Measurements from ENCODE around the gene FGFBP2. TPM values are rescaled to one million over a fixed set of nuclear protein-coding genes. Genes with fewer than 3 reads are reported as not detected.

Gene FGFBP2
- total and polyA plus RNA-seq, 10 donors: 0.47 to 16.8 (median 4.2) TPM

GRCh38 chr4:15982842-15983524 lies 20.0 kb upstream of the FGFBP2 start:
- peaks cover 0 to 16% (median 0%) of the 10 kb centered on the region in 6 donors for H3K4me1 ChIP-seq
- H3K27ac ChIP-seq: no peak overlapping the region
- H3K4me3 ChIP-seq: no peak overlapping the region
- no peaks in the 10 kb centered on the region for H3K9me3 ChIP-seq
- no peaks in the 10 kb centered on the region for H3K27me3 ChIP-seq (replicated peaks in 1 of 7)
- 85 to 92% (median 89%) methylated on average over 8 of the region's 8 CpGs for WGBS, 5 donors
- TF ChIP-seq POLR2A (IDR thresholded peaks at IDR 0.05) (no peak), POLR2AphosphoS5 (IDR thresholded peaks at IDR 0.05) (no peak)
- TF ChIP-seq, protein P1, sequence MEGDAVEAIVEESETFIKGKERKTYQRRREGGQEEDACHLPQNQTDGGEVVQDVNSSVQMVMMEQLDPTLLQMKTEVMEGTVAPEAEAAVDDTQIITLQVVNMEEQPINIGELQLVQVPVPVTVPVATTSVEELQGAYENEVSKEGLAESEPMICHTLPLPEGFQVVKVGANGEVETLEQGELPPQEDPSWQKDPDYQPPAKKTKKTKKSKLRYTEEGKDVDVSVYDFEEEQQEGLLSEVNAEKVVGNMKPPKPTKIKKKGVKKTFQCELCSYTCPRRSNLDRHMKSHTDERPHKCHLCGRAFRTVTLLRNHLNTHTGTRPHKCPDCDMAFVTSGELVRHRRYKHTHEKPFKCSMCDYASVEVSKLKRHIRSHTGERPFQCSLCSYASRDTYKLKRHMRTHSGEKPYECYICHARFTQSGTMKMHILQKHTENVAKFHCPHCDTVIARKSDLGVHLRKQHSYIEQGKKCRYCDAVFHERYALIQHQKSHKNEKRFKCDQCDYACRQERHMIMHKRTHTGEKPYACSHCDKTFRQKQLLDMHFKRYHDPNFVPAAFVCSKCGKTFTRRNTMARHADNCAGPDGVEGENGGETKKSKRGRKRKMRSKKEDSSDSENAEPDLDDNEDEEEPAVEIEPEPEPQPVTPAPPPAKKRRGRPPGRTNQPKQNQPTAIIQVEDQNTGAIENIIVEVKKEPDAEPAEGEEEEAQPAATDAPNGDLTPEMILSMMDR (IDR thresholded peaks at IDR 0.05 in 8 of 11, conservative IDR thresholded peaks at IDR 0.05 in 3 of 11): no peak
- intact Hi-C loops (cut with DNase I; ENCODE audit: low total_unique reads): no loop called here
- DNase-seq: no peak
- H3K36me3 ChIP-seq: no peaks in the 10 kb centered on the region

GRCh38 chr4:15976456-15977447 lies 13.8 kb upstream of the FGFBP2 start:
- 79 to 93% (median 84%) methylated on average over 7 of the region's 7 CpGs for WGBS, 5 donors
- Histone ChIP-seq H3K27me3 (replicated peaks in 1 of 7) (no peaks in the 10 kb centered on the region), H3K36me3 (no peaks in the 10 kb centered on the region), H3K9me3 (no peaks in the 10 kb centered on the region), H3K27ac (no peak overlapping the region), H3K4me3 (no peak overlapping the region), H3K4me1 (no peaks in the 10 kb centered on the region)
- DNase-seq: no peak
- intact Hi-C loops (cut with DNase I; ENCODE audit: low total_unique reads): no loop called here
- TF ChIP-seq, protein P1 (IDR thresholded peaks at IDR 0.05 in 8 of 11, conservative IDR thresholded peaks at IDR 0.05 in 3 of 11): no peak
- TF ChIP-seq POLR2A (IDR thresholded peaks at IDR 0.05) (no peak), POLR2AphosphoS5 (IDR thresholded peaks at IDR 0.05) (no peak)

DNA sequence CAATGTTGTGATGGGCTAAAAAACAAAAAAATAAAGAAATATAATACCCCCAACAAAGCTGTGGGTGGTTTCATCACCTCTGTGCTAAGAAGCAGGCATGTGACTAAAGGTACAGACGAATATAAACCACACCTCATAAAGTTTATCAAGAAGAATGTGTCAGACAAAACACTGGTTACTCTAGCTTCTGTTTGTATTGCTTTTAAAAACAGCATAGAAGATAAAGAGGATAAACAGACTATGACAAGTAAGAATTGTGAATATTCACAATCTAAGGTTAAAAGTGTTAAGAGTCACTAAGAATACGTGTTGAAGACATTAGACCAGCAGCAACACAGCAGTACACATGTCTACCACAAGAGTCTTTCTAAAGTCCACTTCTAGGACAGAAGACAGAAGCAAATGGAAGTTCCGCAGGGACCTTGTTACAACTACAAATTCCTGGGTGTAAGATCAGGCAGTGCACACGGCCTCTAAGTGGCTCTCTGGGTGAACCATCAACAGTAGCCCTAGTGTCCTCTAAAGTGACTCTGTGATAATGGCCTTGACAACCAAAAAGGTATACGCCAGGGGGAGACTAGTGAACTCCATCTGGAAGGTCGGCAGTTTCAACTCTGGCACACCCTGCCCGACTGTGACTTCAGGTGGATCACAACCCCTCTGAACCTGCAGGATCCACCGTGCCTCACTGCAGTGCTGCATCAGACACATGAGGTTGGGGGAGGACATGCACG lies 8.3 kb upstream of the FGFBP2 start:
- Histone ChIP-seq H3K9me3 (peaks cover 0 to 4% (median 0%) of the 10 kb centered on the region in 8 donors), H3K36me3 (no peaks in the 10 kb centered on the region), H3K27me3 (replicated peaks in 1 of 7) (no peaks in the 10 kb centered on the region), H3K4me1 (no peaks in the 10 kb centered on the region), H3K4me3 (no peak overlapping the region), H3K27ac (no peak overlapping the region)
- intact Hi-C loops (cut with DNase I; ENCODE audit: low total_unique reads): no loop called here
- TF ChIP-seq POLR2A (IDR thresholded peaks at IDR 0.05) (no peak), POLR2AphosphoS5 (IDR thresholded peaks at IDR 0.05) (no peak)
- TF ChIP-seq, protein P1 (IDR thresholded peaks at IDR 0.05 in 8 of 11, conservative IDR thresholded peaks at IDR 0.05 in 3 of 11): no peak
- WGBS, 5 donors: 80 to 90% (median 87%) methylated on average over 9 of the region's 9 CpGs
- no peak for DNase-seq

Measured in spleen (tissue), 11 donors.